ENCODE results near the gene ATP1A3. TPM values are rescaled to one million over a fixed set of nuclear protein-coding genes. Genes with fewer than 3 reads are reported as not detected.

Gene ATP1A3
- total RNA-seq, 1 donor from 2014 or later, result not detected

GRCh38 chr19:41928754-41929535 is 65.1 kb downstream of the ATP1A3 start:
- no peak for DNase-seq (ENCODE audit: low read depth in 2 of 2)

GRCh38 chr19:41928221-41928683 is 65.8 kb downstream of the ATP1A3 start, which contains the start of gene ERFL:
Gene ERFL (minus strand): TSS chr19:41928449. CDS start chr19:41912919, 15,530 bp downstream.
- peak in 1 of 2 donors; percentile 21 for DNase-seq (ENCODE audit: low read depth in 2 of 2)

DNA sequence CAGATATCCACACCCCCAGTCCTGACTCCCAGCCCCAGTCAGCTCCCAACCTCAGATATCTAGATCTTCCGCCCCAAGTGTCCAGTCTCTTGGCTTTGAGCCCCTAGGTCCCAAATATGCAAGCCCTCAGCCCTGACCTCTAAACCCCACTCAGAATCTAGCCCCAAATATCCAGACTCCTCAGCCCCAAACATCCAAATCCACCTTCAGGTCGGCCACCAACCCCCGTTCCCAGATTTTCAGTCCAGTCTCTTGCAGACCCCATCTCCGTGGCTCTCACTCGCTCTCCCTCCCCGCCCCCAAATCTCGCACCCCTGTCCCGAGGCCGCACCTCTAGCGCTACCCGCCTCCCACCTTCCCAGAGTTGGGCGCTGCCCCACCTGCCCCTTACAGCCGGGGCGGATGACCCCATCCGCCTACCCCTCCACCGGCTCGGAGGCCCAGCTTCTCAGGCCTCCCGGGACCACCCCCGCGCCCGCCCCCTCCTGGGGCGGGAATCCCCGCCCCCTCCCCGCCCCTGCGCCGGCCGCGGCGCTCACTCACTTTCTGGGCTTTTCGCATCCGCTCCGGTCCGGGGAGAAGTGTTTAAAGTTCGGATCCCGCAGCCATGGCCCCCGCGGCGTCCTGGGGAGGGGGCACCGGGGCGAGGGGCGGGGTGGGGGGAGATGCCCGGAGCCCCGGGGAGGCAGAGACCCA is 66.4 kb downstream of the ATP1A3 start:
- no peak for DNase-seq (ENCODE audit: low read depth in 2 of 2)

DNA sequence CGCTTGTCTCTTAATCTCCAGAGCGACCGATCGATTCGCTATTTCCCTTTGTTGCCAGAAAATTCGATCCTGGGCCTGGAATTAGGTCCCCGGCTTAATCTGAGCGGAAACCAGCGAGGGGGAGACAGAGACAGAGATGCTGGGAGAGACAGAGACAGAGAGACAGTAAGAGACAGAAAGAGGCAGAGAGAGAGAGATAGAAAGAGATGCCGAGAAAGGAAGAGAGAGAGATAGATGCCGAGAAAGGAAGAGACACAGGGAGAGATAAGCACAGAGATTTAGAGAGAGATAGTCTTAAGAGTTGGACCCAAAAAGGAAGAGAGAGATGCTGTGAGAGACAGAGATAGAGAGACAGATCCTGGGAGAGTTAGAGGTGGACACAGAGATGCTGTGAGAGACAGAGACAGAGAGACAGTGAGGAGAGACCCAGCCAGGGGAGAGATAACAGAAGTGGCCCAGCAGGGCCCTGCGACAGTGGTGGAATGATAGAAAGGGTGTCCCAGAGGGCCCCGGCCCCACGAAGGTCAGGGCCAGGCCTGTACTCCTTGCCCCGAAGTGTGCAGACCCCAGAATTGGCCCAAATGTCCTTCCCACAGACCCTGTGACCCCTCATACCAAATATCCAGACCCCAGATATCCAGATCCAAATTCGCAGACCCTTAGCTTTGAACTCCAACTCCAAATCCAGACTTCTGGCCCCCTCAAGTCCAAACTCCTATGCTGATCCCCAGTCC is 67.1 kb downstream of the ATP1A3 start:
- no peak for DNase-seq (ENCODE audit: low read depth in 2 of 2)

DNA sequence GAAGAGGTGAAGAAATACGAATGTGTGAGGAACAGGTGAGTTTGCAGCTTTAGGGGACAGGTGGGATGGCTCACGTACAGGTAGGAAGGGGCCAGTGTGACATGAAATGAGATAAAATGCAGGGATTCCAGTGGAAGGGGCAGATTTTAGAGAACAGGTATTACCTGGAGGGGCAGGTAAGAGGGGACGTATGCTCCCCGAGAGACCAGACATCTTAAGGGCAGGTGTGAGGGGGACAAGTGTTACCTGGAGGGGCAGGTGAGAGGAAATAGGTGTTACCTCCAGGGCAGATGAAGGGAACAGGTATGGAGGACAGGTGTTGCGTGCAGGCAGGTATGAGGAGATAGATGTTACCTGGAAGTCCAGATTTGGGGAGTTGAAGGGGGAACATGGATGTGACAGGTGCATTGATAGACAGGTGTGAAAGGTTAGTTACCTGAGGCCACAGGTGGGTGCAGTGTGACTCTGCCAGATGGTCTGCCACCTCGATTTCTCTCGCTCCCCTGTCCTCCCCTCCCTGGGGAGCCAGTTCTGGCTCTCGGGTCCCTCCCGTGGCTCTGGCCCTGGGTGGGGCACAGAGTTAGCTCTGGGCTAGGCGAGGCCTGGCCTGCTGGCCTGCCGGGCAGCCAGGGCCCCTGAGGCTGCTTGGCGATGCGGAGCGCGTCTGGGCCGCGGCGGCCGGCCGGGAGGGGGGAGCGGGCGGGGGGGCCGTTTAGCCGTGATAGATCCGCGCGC is 67.8 kb downstream of the ATP1A3 start:
- no peak for DNase-seq (ENCODE audit: low read depth in 2 of 2)

- DNase-seq (ENCODE audit: low read depth in 2 of 2), result no peak
Measured at GRCh38 chr19:41925208-41926003, 68.6 kb downstream of the ATP1A3 start.

DNA sequence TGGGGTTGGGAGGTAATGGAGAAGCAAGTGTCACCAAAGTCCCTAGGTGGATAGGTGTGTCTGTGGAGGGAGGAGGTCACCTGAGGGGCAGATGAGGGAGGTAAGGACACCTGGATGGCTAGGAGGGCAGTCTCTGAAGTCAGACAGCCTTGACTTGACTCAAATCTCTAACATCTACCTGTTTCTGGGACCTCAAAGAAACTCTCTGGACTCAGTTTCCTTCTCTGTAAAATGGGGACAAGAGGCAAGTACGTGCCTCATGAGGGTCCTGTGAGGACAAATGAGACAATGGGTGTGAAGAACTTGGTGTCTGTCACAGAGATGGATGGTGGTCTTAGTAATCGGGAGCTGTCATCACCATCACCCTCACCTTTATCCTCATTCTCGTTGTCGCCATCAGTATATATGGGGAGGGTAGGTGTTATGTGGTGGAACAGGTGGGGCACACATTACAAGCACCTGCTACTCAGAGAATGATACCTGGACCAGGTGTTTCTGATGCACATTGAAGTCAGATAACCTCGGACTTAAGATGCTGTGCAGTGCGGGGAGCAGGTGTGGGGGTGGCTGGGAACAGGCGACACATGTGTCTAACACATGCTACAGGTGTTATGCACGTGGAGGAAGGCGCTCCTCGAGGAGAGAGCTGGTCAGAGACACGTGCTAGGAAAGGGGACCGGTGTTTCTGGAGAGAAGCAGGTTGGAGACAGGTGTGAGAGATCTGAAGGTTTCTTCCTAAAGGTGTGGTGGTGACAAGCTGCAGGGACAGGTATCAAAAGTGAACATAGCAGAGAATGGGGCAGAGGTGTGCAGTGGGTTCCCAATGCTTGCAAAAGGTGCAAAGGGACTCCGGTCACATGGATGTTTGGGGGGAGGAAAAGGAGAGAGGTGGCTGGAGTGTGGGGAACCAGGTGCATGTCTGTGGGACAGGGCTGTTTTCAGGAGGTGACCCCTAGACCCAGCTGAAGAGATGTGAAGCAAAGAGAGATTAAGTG is 69.6 kb downstream of the ATP1A3 start:
- no peak for DNase-seq (ENCODE audit: low read depth in 2 of 2)

DNA sequence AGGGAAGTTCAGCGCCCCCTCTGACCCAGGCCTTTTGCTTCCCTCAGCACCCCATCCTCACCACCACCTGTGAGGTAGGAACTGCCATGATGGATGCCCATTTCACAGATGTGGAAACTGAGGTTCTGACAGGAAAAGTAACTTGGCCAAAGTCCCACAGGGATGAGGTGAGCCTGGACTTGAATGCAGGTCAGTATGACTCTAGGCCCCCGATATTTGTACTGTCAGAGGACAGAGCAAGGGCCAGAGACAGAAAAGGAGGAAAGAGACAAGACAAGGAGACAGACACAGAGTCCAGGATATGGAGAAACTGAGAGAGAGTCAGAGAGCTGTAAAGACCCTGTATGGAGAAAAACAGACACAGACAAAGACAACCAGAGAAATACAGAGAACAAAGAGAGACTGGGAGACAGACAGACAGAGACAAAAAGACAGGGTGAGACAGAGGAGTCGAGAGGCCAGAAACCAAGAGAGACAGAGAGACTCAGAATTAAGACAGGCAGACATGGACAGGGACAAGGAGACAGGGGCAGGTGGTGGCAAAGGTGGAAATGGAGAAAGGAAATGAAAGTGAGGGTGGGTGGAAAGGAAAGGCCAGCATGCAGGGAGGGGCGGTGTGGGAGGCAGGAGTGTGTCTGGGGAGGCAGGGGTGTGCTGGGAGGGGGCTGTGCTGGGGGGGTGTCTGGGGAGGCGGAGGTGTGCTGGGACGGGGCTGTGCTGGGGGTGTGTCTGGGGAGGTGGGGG is 70.8 kb downstream of the ATP1A3 start:
- no peak for DNase-seq (ENCODE audit: low read depth in 2 of 2)

- no peak for DNase-seq (ENCODE audit: low read depth in 2 of 2)
Measured at GRCh38 chr19:41922585-41922984, 71.4 kb downstream of the ATP1A3 start.

GRCh38 chr19:41921577-41922576 is 72.2 kb downstream of the ATP1A3 start:
- DNase-seq (ENCODE audit: low read depth in 2 of 2), result no peak

- no peak for DNase-seq (ENCODE audit: low read depth in 2 of 2)
Measured at GRCh38 chr19:41920882-41921576, 73.0 kb downstream of the ATP1A3 start.

- DNase-seq (ENCODE audit: low read depth in 2 of 2), result no peak
Measured at GRCh38 chr19:41919948-41920712, 73.9 kb downstream of the ATP1A3 start.

DNA sequence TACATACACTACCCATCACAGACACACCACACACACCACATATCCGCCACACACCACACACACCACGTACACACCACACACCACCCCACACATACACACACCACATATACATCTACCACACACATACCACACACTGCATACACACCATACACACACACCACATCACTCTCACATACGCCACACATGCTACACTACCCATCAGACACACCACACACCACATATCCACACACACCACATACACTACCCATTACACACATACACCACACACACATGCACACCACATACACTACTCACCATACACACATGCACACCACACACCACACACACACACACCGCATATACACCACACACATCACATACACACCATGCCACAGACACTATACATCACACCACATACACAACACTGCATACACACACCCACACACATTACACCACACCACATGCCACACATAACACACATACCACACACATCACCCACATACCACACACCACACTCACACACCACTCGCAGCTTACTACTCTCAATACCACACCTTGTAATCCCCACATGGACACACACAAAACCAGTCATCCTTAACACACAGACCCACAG is 75.3 kb downstream of the ATP1A3 start:
- DNase-seq (ENCODE audit: low read depth in 2 of 2), result no peak

- no peak for DNase-seq (ENCODE audit: low read depth in 2 of 2)
Measured at GRCh38 chr19:41918095-41918494, 75.9 kb downstream of the ATP1A3 start.

- no peak for DNase-seq (ENCODE audit: low read depth in 2 of 2)
Measured at GRCh38 chr19:41917676-41918075, 76.4 kb downstream of the ATP1A3 start.
